HS-27A (cell line): ENCODE results near the gene TLR6.
"Not testable (repeated sequence)": the region's sequence is repeated elsewhere in the genome, so short reads cannot be mapped to it uniquely, and the experiment has no call there.

Source experiments
- DNase-seq: peaks from one replicate; pipeline ENCODE4 v3.0.0-alpha.2; 2012; ENCODE audit warnings: low read depth, missing footprints

Gene TLR6

GRCh38 chr4:38820329-38821061 lies 36.1 kb downstream of the TLR6 start:
- DNase-seq = no peak

GRCh38 chr4:38819569-38819968 lies 37.0 kb downstream of the TLR6 start:
- DNase-seq = no peak

GRCh38 chr4:38818441-38818976 lies 38.1 kb downstream of the TLR6 start:
- no peak for DNase-seq

GRCh38 chr4:38815885-38816782 lies 40.5 kb downstream of the TLR6 start:
- no peak for DNase-seq

GRCh38 chr4:38814386-38814785 lies 42.2 kb downstream of the TLR6 start:
- no peak for DNase-seq

GRCh38 chr4:38811297-38811696 lies 45.3 kb downstream of the TLR6 start:
- no peak for DNase-seq

- not testable (repeated sequence) for DNase-seq
Observed at GRCh38 chr4:38807462-38807861, 49.2 kb downstream of the TLR6 start.

GRCh38 chr4:38806251-38806650 lies 50.4 kb downstream of the TLR6 start:
- not testable (repeated sequence) for DNase-seq

GRCh38 chr4:38805530-38806145 lies 51.0 kb downstream of the TLR6 start:
- DNase-seq = no peak

- DNase-seq = peak; percentile 14
Observed at GRCh38 chr4:38804654-38805295, 51.8 kb downstream of the TLR6 start, which contains the start of gene TLR1. TSS of gene TLR1 (minus strand) at chr4:38804791. CDS start at chr4:38798831, 5,960 bp downstream.

GRCh38 chr4:38803833-38804653 lies 52.6 kb downstream of the TLR6 start:
- DNase-seq = no peak

GRCh38 chr4:38802561-38803355 lies 53.9 kb downstream of the TLR6 start:
- DNase-seq = no peak

- DNase-seq = no peak
Observed at GRCh38 chr4:38800961-38801450, 55.6 kb downstream of the TLR6 start.

- no peak for DNase-seq
Observed at GRCh38 chr4:38800366-38800765, 56.3 kb downstream of the TLR6 start.

- no peak for DNase-seq
Observed at GRCh38 chr4:38795087-38795486, 61.5 kb downstream of the TLR6 start.

GRCh38 chr4:38794051-38794450 lies 62.6 kb downstream of the TLR6 start:
- no peak for DNase-seq

GRCh38 chr4:38791010-38791409 lies 65.6 kb downstream of the TLR6 start:
- DNase-seq = no peak

GRCh38 chr4:38788317-38788716 lies 68.3 kb downstream of the TLR6 start:
- DNase-seq = no peak

GRCh38 chr4:38787693-38788092 lies 68.9 kb downstream of the TLR6 start:
- no peak for DNase-seq

GRCh38 chr4:38785901-38786402 lies 70.7 kb downstream of the TLR6 start:
- no peak for DNase-seq
